Smooth muscle cell (in vitro differentiated cells): Measurements from ENCODE around the gene NR2F6. TPM values are rescaled to one million over a fixed set of nuclear protein-coding genes. Genes with fewer than 3 reads are reported as not detected.

Experiments
- DNase-seq: peaks from one replicate; lab custom pipeline; 2025; ENCODE audit not compliant: unreplicated experiment; lab: John Stamatoyannopoulos, UW
- H2AFZ ChIP-seq: fragments of 200-600 bp; sonication (generic); 2 replicates; pipeline ENCODE4 v1.6.0; 2016; ENCODE audit warnings: antibody characterized with exemption, low read depth, mild to moderate bottlenecking
- H3F3A ChIP-seq: fragments of 200-600 bp; sonication (generic); 2 replicates; pipeline ENCODE4 v1.6.0; 2017; ENCODE audit warnings: antibody characterized with exemption, low read depth
- H3K27ac ChIP-seq: fragments of 200-600 bp; sonication (generic); 2 replicates; pipeline ENCODE4 v1.5.1; 2016; ENCODE audit warnings: low read depth, mild to moderate bottlenecking
- H3K27me3 ChIP-seq: fragments of 200-600 bp; sonication (generic); 2 replicates; pipeline ENCODE4 v1.6.1; 2016; ENCODE audit warnings: low read depth, mild to moderate bottlenecking
- H3K36me3 ChIP-seq: fragments of 200-600 bp; sonication (generic); 2 replicates; pipeline ENCODE4 v1.5.1; 2016; ENCODE audit warnings: low read depth
- H3K4me1 ChIP-seq: fragments of 200-600 bp; sonication (generic); 2 replicates; pipeline ENCODE4 v1.5.1; 2016; ENCODE audit warnings: low read depth
- H3K4me2 ChIP-seq: fragments of 200-600 bp; sonication (generic); 2 replicates; pipeline ENCODE4 v1.6.0; 2016; ENCODE audit warnings: mild to moderate bottlenecking
- H3K4me3 ChIP-seq: fragments of 200-600 bp; sonication (generic); 2 replicates; pipeline ENCODE4 v1.5.1; 2016; ENCODE audit warnings: mild to moderate bottlenecking
- H3K79me2 ChIP-seq: fragments of 200-600 bp; sonication (generic); 2 replicates; pipeline ENCODE4 v1.6.0; 2016; ENCODE audit warnings: low read depth, mild to moderate bottlenecking
- H3K9ac ChIP-seq: fragments of 200-600 bp; sonication (generic); 2 replicates; pipeline ENCODE4 v1.6.0; 2016; ENCODE audit warnings: low read depth
- H3K9me3 ChIP-seq: fragments of 200-600 bp; sonication (generic); replicated peaks from 2 replicates; pipeline ENCODE4 v1.5.1; 2016; ENCODE audit warnings: low read depth
- H4K20me1 ChIP-seq: fragments of 200-600 bp; sonication (generic); 2 replicates; pipeline ENCODE4 v1.6.0; 2016; ENCODE audit warnings: low read depth
- WGBS: methylation state at CpG from one replicate; pipeline ENCODE4 v1.1.7; 2016; ENCODE audit warnings: low lambda C conversion rate; 5-methylcytosine and 5-hydroxymethylcytosine counted together
- polyA plus RNA-seq: library from polyadenylated mRNA; unstranded; fragments of >200 nt; fragmentation: Nextera tagmentation; extraction: Ambion mirVana; gene quantifications from 2 replicates; pipeline ENCODE4 v1.2.1, GENCODE V29; 2016
- total RNA-seq: library from RNA; depleted of rRNA; stranded (reverse); fragments of >200 nt; gene quantifications from 2 replicates; pipeline ENCODE4 v1.2.3, GENCODE V29; 2014
- TF ChIP-seq, protein P1 (sequence below): fragments of 200-600 bp; sonication (generic); IDR thresholded peaks from 2 replicates; pipeline ENCODE4 v1.5.1; 2017; ENCODE audit warnings: borderline replicate concordance, mild to moderate bottlenecking, antibody characterized with exemption; ENCODE audit not compliant: insufficient read depth, poor library complexity, severe bottlenecking

Gene NR2F6
- total and polyA plus RNA-seq, 2 experiments from 2014 or later = 57.4 to 104 TPM

DNA sequence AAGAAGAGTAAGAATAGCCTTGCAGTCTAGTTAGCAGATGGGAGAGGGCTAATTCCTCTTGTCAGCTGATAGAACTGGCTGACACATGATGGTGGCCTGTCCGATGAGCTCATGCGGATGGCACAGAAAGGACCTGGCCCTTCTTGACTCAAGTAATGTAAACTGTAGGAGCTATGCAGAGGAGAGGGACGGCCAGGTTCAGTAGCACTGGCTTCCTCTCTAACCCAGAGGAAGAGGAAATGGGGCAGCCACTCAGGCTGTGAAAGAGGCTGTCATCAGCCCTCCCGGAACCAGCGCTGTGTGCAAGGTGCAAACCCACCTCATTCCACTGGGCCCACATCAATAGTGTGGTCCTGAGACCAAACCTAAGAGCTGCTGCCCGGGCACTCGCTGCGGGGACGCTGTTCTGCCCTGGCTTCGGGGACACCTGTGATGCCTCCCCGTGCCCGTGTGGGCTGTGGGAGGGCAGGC, 61.3 kb downstream of the NR2F6 start:
- Histone ChIP-seq H4K20me1 (no peaks in the 10 kb centered on the region), H3K4me2 (no peak overlapping the region), H3K27me3 (no peaks in the 10 kb centered on the region), H3K4me3 (no peak overlapping the region), H3K9me3 (no peaks in the 10 kb centered on the region), H3K27ac (no peak overlapping the region), H3K9ac (no peak overlapping the region), H3K36me3 (peaks cover 9% of the 10 kb centered on the region), H3F3A (no peaks in the 10 kb centered on the region), H2AFZ (no peak overlapping the region), H3K4me1 (no peaks in the 10 kb centered on the region), H3K79me2 (no peaks in the 10 kb centered on the region)
- DNase-seq = no peak
- WGBS = 93% methylated on average over 12 of the region's 12 CpGs
- TF ChIP-seq, protein P1, sequence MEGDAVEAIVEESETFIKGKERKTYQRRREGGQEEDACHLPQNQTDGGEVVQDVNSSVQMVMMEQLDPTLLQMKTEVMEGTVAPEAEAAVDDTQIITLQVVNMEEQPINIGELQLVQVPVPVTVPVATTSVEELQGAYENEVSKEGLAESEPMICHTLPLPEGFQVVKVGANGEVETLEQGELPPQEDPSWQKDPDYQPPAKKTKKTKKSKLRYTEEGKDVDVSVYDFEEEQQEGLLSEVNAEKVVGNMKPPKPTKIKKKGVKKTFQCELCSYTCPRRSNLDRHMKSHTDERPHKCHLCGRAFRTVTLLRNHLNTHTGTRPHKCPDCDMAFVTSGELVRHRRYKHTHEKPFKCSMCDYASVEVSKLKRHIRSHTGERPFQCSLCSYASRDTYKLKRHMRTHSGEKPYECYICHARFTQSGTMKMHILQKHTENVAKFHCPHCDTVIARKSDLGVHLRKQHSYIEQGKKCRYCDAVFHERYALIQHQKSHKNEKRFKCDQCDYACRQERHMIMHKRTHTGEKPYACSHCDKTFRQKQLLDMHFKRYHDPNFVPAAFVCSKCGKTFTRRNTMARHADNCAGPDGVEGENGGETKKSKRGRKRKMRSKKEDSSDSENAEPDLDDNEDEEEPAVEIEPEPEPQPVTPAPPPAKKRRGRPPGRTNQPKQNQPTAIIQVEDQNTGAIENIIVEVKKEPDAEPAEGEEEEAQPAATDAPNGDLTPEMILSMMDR = no peak

DNA sequence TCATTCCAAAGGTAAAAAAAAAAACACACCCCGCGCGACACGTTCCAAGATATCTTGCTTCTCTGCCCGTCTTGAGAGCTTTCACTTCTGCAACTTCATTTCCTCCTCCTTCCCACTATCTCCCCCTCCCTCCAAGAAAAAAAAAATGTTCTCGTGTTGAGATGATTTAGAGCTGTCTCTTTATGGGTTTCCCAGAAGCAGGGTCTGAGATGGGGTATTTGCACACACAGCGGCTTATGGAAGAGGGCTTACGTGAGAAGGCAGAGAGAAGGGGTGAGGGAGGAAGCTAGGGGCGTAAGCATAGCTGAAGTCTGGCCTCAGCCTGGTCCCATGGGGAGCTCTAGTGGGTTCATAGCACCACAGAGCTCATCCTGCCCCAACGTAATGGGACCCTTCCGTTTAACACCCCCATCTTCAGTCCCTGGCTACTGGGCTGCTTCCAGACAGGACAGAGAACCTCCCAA, 61.8 kb downstream of the NR2F6 start:
- 93% methylated on average over 11 of the region's 11 CpGs for WGBS
- H3K27ac ChIP-seq = no peak overlapping the region

DNA sequence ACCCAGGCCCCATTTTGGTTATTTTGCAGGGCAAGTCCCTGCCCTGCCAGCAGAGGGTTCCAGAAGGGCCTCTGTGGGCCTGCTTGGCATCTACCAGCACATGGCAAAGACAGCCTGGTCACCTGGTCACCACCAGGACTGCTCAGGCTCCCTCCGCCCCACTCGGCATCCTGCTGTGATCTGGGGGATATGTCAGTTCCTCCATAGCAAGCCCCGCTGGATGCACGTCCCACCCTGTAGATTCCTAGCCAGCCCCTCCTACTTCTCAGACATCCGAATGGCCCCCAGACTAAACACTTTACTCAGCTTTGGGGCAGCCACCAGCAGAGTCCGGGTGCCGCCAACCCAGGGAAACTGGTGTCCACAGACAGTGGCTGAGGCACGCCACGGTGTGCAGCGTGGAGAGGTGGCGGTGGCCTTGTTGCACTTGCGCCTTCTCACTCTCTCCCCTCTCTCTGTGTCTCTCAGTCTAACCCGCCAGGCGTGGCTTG, 62.4 kb downstream of the NR2F6 start:
- H3K36me3 ChIP-seq = peaks cover 3% of the 10 kb centered on the region
- no peaks in the 10 kb centered on the region for H3K9me3 ChIP-seq
- 98% methylated on average over 14 of the region's 14 CpGs for WGBS
- TF ChIP-seq, protein P1 = no peak
- H3K27ac ChIP-seq = no peak overlapping the region
- H3K4me3 ChIP-seq = no peak overlapping the region
- no peaks in the 10 kb centered on the region for H3K27me3 ChIP-seq
- no peak for DNase-seq
- H3K4me2 ChIP-seq = no peak overlapping the region
- no peaks in the 10 kb centered on the region for H3K79me2 ChIP-seq
- no peak overlapping the region for H3K9ac ChIP-seq
- H3F3A ChIP-seq = no peaks in the 10 kb centered on the region
- no peaks in the 10 kb centered on the region for H4K20me1 ChIP-seq
- H2AFZ ChIP-seq = no peak overlapping the region
- H3K4me1 ChIP-seq = no peaks in the 10 kb centered on the region

More for the DNA sequence above, 61.8 kb downstream of the NR2F6 start:
- Histone ChIP-seq H4K20me1 (no peaks in the 10 kb centered on the region), H3K4me2 (no peak overlapping the region), H3K36me3 (peaks cover 4% of the 10 kb centered on the region), H3K4me3 (no peak overlapping the region), H2AFZ (no peak overlapping the region), H3F3A (no peaks in the 10 kb centered on the region), H3K27me3 (no peaks in the 10 kb centered on the region), H3K4me1 (no peaks in the 10 kb centered on the region), H3K9me3 (no peaks in the 10 kb centered on the region), H3K9ac (no peak overlapping the region), H3K79me2 (no peaks in the 10 kb centered on the region)
- DNase-seq = no peak
- TF ChIP-seq, protein P1 = no peak

Other genes with a start within 250 kb of the NR2F6 start
- gene CPAMD8, start 219.1 kb downstream of the NR2F6 start, total RNA-seq = 0.81 and 2.6 TPM in 2 replicates
- 6.9 and 9.4 TPM in 2 replicates for gene CPAMD8, start 219.1 kb downstream of the NR2F6 start, polyA plus RNA-seq
- gene HAUS8, start 170.5 kb downstream of the NR2F6 start, total RNA-seq = 3.3 and 7.4 TPM in 2 replicates
- 6.3 and 8.5 TPM in 2 replicates for gene HAUS8, start 170.5 kb downstream of the NR2F6 start, polyA plus RNA-seq
- gene MYO9B, start 170.1 kb downstream of the NR2F6 start, total RNA-seq = 44.6 and 48.7 TPM in 2 replicates
- 46.6 and 49.4 TPM in 2 replicates for gene MYO9B, start 170.1 kb downstream of the NR2F6 start, polyA plus RNA-seq
- 12.8 and 16.4 TPM in 2 replicates for gene USE1, start 30.6 kb downstream of the NR2F6 start, total RNA-seq
- gene USE1, start 30.6 kb downstream of the NR2F6 start, polyA plus RNA-seq = 28.8 and 45.4 TPM in 2 replicates
- 2.9 and 3.2 TPM in 2 replicates for gene OCEL1, start 19.7 kb downstream of the NR2F6 start, total RNA-seq
- gene OCEL1, start 19.7 kb downstream of the NR2F6 start, polyA plus RNA-seq = 34.9 and 41.3 TPM in 2 replicates
- gene USHBP1, start 18.8 kb upstream of the NR2F6 start, total RNA-seq = not detected in 2 replicates
- gene USHBP1, start 18.8 kb upstream of the NR2F6 start, polyA plus RNA-seq = not detected in 2 replicates
- gene BABAM1, start 21.5 kb upstream of the NR2F6 start, total RNA-seq = 62.0 and 69.8 TPM in 2 replicates
- 108 and 110 TPM in 2 replicates for gene BABAM1, start 21.5 kb upstream of the NR2F6 start, polyA plus RNA-seq
- 0.36 and 1.0 TPM in 2 replicates for gene ANKLE1, start 36.0 kb upstream of the NR2F6 start, total RNA-seq
- gene ANKLE1, start 36.0 kb upstream of the NR2F6 start, polyA plus RNA-seq = 0.61 and 1.3 TPM in 2 replicates
- gene ABHD8, start 57.5 kb upstream of the NR2F6 start, total RNA-seq = 6.1 and 9.2 TPM in 2 replicates
- 15.1 and 16.6 TPM in 2 replicates for gene ABHD8, start 57.5 kb upstream of the NR2F6 start, polyA plus RNA-seq
- 32.0 and 67.2 TPM in 2 replicates for gene MRPL34, start 60.0 kb upstream of the NR2F6 start, total RNA-seq
- 78.6 and 84.2 TPM in 2 replicates for gene MRPL34, start 60.0 kb upstream of the NR2F6 start, polyA plus RNA-seq
- 26.5 and 26.9 TPM in 2 replicates for gene DDA1, start 63.6 kb upstream of the NR2F6 start, total RNA-seq
- 51.8 and 72.4 TPM in 2 replicates for gene DDA1, start 63.6 kb upstream of the NR2F6 start, polyA plus RNA-seq
- 6.4 and 8.0 TPM in 2 replicates for gene ANO8, start 88.9 kb upstream of the NR2F6 start, total RNA-seq
- gene ANO8, start 88.9 kb upstream of the NR2F6 start, polyA plus RNA-seq = 1.3 and 2.4 TPM in 2 replicates
- gene GTPBP3, start 91.6 kb upstream of the NR2F6 start, total RNA-seq = 11.7 and 16.5 TPM in 2 replicates
- 19.6 and 23.3 TPM in 2 replicates for gene GTPBP3, start 91.6 kb upstream of the NR2F6 start, polyA plus RNA-seq
- 0.31 TPM in 1 of 2 replicates, not detected in the other for gene PLVAP, start 131.4 kb upstream of the NR2F6 start, total RNA-seq
- not detected in 2 replicates for gene PLVAP, start 131.4 kb upstream of the NR2F6 start, polyA plus RNA-seq
- not detected in 2 replicates for gene CCDC194, start 148.3 kb upstream of the NR2F6 start, total RNA-seq
- not detected in 2 replicates for gene CCDC194, start 148.3 kb upstream of the NR2F6 start, polyA plus RNA-seq
- gene BST2, start 159.7 kb upstream of the NR2F6 start, total RNA-seq = 3.7 and 5.2 TPM in 2 replicates
- gene BST2, start 159.7 kb upstream of the NR2F6 start, polyA plus RNA-seq = 14.4 and 22.4 TPM in 2 replicates
- 46.6 and 68.1 TPM in 2 replicates for gene MVB12A, start 174.1 kb upstream of the NR2F6 start, total RNA-seq
- 89.6 and 98.1 TPM in 2 replicates for gene MVB12A, start 174.1 kb upstream of the NR2F6 start, polyA plus RNA-seq
- 0.31 and 1.5 TPM in 2 replicates for gene TMEM221, start 202.7 kb upstream of the NR2F6 start, total RNA-seq
- 0.63 and 1.5 TPM in 2 replicates for gene TMEM221, start 202.7 kb upstream of the NR2F6 start, polyA plus RNA-seq
- 0.45 TPM in 1 of 2 replicates, not detected in the other for gene NXNL1, start 215.0 kb upstream of the NR2F6 start, total RNA-seq
- gene NXNL1, start 215.0 kb upstream of the NR2F6 start, polyA plus RNA-seq = not detected in 2 replicates
- 6.8 and 9.7 TPM in 2 replicates for gene SLC27A1, start 224.6 kb upstream of the NR2F6 start, total RNA-seq
- gene SLC27A1, start 224.6 kb upstream of the NR2F6 start, polyA plus RNA-seq = 11.5 and 11.6 TPM in 2 replicates